HG03354 (cell line): ENCODE measurements around the gene COLEC12.
A peak's percentile ranks its signal among the peaks of the same experiment; 100 is the strongest.

Experiments used
- ATAC-seq: cut with Tn5 transposase; IDR thresholded peaks from one replicate; pipeline ENCODE4 v1.9.1; 2021; ENCODE audit warnings: mild to moderate bottlenecking; ENCODE audit not compliant: unreplicated experiment, poor library complexity, severe bottlenecking

The COLEC12 gene

GRCh38 chr18:370751-371608 lies 129.5 kb downstream of the COLEC12 start:
- no peak for ATAC-seq

DNA sequence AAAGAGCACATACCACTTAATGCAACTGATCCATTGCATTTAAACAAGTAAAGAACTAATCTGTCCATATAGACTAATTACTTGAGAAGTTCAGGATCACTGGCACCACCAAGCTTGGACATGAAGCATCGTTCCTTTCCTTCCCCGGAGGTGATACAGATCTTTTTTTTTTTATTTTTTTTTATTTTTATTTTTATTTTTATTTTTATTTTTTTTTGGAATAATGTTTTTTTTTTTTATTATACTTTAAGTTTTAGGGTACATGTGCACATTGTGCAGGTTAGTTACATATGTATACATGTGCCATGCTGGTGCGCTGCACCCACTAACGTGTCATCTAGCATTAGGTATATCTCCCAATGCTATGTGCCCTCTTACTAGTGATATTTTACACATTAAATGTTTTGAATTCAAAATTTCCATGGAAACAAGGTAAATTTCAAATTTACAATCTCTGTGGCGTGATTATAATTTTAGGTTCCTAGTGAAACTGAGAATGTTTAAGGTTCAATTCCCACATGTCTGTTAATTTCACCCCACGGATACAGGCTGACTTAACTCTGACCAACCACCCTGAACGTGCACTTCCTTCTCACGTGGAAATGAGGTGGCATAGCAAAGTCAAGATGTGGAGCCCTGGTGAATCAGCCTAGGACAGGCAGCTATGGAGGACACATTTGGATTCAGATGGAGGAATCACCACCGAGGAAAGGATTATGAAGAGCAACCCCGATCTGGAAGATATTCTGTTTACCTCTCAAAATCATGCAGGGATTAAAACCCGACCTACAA lies 131.1 kb downstream of the COLEC12 start:
- peak; percentile 42 for ATAC-seq

GRCh38 chr18:366466-367061 lies 133.9 kb downstream of the COLEC12 start:
- ATAC-seq: no peak

- ATAC-seq: no peak
Measured at GRCh38 chr18:365651-366050, 134.8 kb downstream of the COLEC12 start.

- ATAC-seq: no peak
Measured at GRCh38 chr18:364256-364826, 136.2 kb downstream of the COLEC12 start.

- no peak for ATAC-seq
Measured at GRCh38 chr18:363301-364085, 137.0 kb downstream of the COLEC12 start.

- no peak for ATAC-seq
Measured at GRCh38 chr18:362311-363290, 137.9 kb downstream of the COLEC12 start.

DNA sequence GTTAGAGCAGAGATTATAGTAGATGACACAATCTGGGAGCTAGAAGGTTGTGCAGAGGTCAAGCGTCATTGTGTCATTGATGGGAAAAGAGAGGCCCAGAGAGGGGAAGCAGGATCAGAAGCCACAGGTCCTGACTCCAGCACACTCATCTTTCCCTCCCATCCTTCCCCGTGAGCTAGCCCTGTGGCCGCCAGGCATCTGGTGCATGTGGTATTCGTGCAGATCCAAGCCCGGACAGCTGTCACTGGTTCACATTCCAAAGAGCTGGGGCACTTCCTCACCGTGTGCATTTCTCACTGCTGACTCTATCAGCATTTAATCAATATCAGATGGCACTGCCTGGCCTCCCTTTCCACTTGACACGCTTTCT lies 138.6 kb downstream of the COLEC12 start:
- ATAC-seq: no peak

DNA sequence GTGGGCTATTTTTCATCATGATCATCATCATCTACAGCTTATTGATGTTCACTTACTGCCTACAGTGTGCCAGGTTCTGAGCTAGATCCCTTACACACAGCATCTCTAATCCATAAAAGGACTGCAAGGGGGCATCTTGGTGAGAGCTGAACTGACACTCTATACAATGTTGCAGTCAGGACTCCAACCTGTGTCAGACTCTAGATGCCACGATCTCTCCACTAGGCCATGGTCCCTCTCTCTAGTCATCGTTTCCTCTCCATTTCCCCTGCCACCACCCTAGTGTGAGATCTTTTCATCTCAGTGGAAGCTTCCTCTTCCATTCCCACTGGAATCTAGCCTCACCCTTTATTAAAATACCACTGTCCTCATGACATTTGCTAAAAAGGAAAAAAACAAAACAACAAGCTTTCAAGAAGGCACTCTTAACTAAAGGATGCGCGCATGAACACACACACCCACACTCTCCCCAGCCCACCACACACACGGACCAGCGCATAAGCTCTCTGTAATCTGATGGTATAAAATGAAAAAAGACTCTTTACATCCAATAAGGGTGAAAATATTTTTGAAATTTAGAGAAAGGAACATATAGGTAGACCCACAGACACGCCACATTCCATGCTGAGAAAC lies 139.3 kb downstream of the COLEC12 start:
- peak; percentile 70 for ATAC-seq

DNA sequence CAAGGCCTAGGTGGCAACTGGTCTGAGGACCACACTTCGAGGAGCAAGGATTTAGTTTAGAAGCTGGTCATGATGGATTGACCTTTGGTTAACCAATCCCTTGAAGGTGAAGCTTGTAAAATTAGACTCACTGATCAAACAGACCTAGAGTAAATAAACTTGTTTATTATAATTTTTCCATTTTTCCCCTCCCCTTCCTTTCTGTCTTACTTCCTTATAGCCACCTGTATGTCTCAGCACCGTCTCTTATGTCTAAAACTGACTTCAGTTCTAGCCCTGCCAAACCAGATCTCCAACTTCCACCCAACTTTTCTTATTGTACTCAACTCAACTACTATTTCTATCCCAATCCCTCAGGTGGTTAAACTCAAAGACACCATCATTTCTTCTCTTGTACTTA lies 139.8 kb downstream of the COLEC12 start:
- no peak for ATAC-seq

DNA sequence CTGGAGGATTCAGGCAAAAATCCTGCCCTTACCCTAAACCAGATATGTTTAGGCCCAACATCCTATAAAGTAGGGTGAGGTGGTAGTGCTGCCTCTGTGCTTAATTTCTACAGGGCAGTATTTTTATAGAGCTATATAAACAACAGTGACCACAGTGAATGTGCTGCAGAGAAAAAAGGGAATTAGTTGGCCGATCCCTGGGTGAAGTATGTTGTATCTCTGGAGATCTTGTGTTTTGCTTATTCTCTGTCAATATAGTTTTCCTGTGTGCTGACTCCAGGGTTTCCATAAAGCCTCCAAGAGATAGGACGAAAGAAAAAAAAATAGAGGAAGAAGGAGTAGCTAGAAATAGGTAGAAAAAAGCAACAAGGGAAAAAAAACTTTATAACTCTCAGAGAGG lies 143.7 kb downstream of the COLEC12 start:
- ATAC-seq: no peak

- no peak for ATAC-seq
Measured at GRCh38 chr18:355678-356077, 144.8 kb downstream of the COLEC12 start.

DNA sequence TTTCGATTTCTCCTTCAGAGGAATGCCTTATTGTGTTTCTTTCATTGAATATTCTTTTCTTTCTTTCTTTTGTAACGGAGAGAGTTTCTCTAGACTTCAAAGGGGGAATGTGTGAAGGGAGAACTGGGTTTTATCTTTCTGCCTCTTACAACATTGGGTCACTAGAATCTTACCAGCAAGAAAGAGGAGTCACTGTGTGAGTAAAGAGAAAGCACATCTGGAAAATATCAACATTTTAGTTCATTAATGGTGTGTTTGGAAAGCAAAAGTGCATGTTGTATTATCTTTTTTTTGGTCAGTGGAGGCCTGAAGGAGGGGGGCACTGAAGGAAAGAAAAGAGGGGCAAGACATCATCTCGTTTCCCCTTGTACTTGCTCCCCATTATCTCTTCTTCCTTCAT lies 146.0 kb downstream of the COLEC12 start:
- no peak for ATAC-seq

- ATAC-seq: no peak
Measured at GRCh38 chr18:354003-354402, 146.5 kb downstream of the COLEC12 start.

DNA sequence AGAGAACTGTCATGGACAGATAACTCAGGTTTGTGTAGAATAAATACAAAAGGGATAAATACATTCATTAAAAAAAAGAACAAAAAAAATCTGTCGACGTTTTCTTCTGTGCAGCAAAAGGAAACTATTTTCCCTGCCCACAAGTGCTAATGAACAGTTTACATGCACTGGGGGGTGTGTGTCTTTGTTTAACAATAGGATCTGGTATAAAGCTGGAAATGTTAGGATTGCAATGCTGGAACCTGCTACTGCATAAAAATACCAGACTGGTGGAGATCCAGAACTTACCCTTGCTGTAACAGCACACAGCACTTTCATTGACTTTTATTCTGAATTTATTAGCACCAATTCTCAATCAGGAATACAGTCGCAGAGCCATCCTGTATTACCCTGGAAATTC lies 148.1 kb downstream of the COLEC12 start:
- no peak for ATAC-seq

DNA sequence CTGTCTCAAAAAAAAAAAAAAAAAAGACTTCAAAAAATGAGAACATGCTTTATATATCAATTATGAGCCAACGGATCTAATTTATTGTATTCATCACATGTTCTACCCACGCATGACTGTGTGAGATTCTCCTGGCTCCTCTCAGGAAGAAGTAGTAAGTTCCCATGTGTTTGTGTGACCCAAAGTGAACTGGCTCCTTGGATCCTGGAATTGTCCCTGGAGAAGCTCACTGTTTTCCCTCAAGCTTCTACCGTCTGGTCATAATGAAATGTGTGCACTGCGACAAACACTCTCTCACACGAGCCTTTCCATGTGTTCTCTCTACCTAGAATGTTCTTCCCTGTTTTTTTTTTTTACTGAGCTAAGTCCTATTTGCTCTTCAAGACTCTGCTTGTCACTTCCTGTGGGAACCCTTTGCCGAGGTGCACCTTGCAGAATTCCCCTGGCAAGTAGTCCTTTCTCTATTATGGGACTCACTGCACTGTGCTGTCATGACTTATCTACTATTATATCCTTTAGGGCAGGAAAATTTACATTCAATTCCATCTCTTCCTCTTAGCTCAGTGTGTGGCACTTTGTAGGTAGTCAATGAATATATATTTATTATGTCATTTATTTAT lies 149.4 kb downstream of the COLEC12 start:
- ATAC-seq: no peak

GRCh38 chr18:346600-346999 lies 153.9 kb downstream of the COLEC12 start:
- no peak for ATAC-seq

- ATAC-seq: no peak
Measured at GRCh38 chr18:341102-341501, 159.4 kb downstream of the COLEC12 start.
